Mesendoderm (in vitro differentiated cells): ENCODE results near the gene PDE4D.

Experiments
- DNase-seq: peaks from one replicate; pipeline ENCODE4 v3.0.0; 2013
- H2AK5ac ChIP-seq: 2 replicates; pipeline ENCODE4 v1.6.1; 2013; ENCODE audit warnings: low read length, inconsistent platforms
- H2BK120ac ChIP-seq: 2 replicates; pipeline ENCODE4 v1.6.1; 2013; ENCODE audit warnings: low read depth, mild to moderate bottlenecking, low read length, moderate library complexity, mixed read lengths
- H2BK15ac ChIP-seq: replicated peaks from 2 replicates; pipeline ENCODE4 v1.6.1; 2013; ENCODE audit warnings: low read depth, mild to moderate bottlenecking, moderate library complexity
- H2BK5ac ChIP-seq: 2 replicates; pipeline ENCODE4 v1.6.1; 2013; ENCODE audit warnings: low read length, inconsistent platforms
- H3K18ac ChIP-seq: 2 replicates; pipeline ENCODE4 v1.6.1; 2013; ENCODE audit warnings: mild to moderate bottlenecking, low read length, mixed read lengths
- H3K23ac ChIP-seq: one replicate; pipeline ENCODE4 v1.6.1; 2013; ENCODE audit warnings: low read length
- H3K27ac ChIP-seq: 2 replicates; pipeline ENCODE4 v1.5.1; 2013; ENCODE audit warnings: low read depth, mild to moderate bottlenecking, inconsistent platforms, low read length, moderate library complexity
- H3K27me3 ChIP-seq: 2 replicates; pipeline ENCODE4 v1.6.1; 2013; ENCODE audit warnings: low read length, control low read depth, mild to moderate bottlenecking, inconsistent platforms; ENCODE audit not compliant: insufficient read depth, poor library complexity
- H3K36me3 ChIP-seq: 2 replicates; pipeline ENCODE4 v1.6.1; 2013; ENCODE audit warnings: low read length, inconsistent platforms; ENCODE audit not compliant: control insufficient read depth, insufficient read depth
- H3K4ac ChIP-seq: one replicate; pipeline ENCODE4 v1.6.1; 2013; ENCODE audit warnings: low read depth, mild to moderate bottlenecking, low read length, moderate library complexity
- H3K4me1 ChIP-seq: 2 replicates; pipeline ENCODE4 v1.6.1; 2013; ENCODE audit warnings: low read depth, low read length, inconsistent platforms; ENCODE audit not compliant: control insufficient read depth
- H3K4me2 ChIP-seq: 2 replicates; pipeline ENCODE4 v1.6.1; 2013; ENCODE audit warnings: low read length
- H3K4me3 ChIP-seq: 2 replicates; pipeline ENCODE4 v1.5.1; 2013; ENCODE audit warnings: mild to moderate bottlenecking, low read length
- H3K56ac ChIP-seq: one replicate; pipeline ENCODE4 v1.6.1; 2013; ENCODE audit warnings: low read length
- H3K79me1 ChIP-seq: 2 replicates; pipeline ENCODE4 v1.6.1; 2013; ENCODE audit warnings: low read length, inconsistent platforms
- H3K79me2 ChIP-seq: 2 replicates; pipeline ENCODE4 v1.6.1; 2013; ENCODE audit warnings: mild to moderate bottlenecking, low read length; ENCODE audit not compliant: control insufficient read depth, insufficient read depth
- H3K9ac ChIP-seq: 2 replicates; pipeline ENCODE4 v1.6.1; 2013; ENCODE audit warnings: low read length, inconsistent platforms
- H4K5ac ChIP-seq: one replicate; pipeline ENCODE4 v1.6.1; 2013; ENCODE audit warnings: low read length
- H4K8ac ChIP-seq: one replicate; pipeline ENCODE4 v1.6.1; 2013; ENCODE audit warnings: low read depth, mild to moderate bottlenecking, control low read depth, low read length, moderate library complexity
- WGBS: extraction: QIAGEN DNeasy Blood & Tissue Kit; methylation state at CpG from one replicate; pipeline ENCODE4 v1.1.7; 2013; ENCODE audit warnings: low lambda C conversion rate, missing lambda C conversion rate; ENCODE audit not compliant: insufficient coverage; ENCODE audit errors: extremely low coverage; 5-methylcytosine and 5-hydroxymethylcytosine counted together

PDE4D gene

GRCh38 chr5:59276325-59276675 lies 617.2 kb downstream of the PDE4D start:
- H3K23ac ChIP-seq, result no peak overlapping the region
- no peaks in the 10 kb centered on the region for H3K4me1 ChIP-seq
- H3K36me3 ChIP-seq, result no peaks in the 10 kb centered on the region
- H3K79me1 ChIP-seq, result no peaks in the 10 kb centered on the region
- H3K56ac ChIP-seq, result no peak overlapping the region
- H2BK120ac ChIP-seq, result no peak overlapping the region
- no peaks in the 10 kb centered on the region for H3K79me2 ChIP-seq
- H3K9ac ChIP-seq, result no peak overlapping the region
- no peak overlapping the region for H3K4me2 ChIP-seq
- no peak overlapping the region for H3K27ac ChIP-seq
- no peak overlapping the region for H2BK15ac ChIP-seq
- no peak overlapping the region for H4K8ac ChIP-seq
- no peak overlapping the region for H2AK5ac ChIP-seq
- no CpG with 5 or more reads among the region's 2 CpGs for WGBS
- H3K27me3 ChIP-seq, result no peaks in the 10 kb centered on the region
- no peak overlapping the region for H3K18ac ChIP-seq
- H3K4me3 ChIP-seq, result no peak overlapping the region
- DNase-seq, result no peak
- H3K4ac ChIP-seq, result no peak overlapping the region
- no peak overlapping the region for H2BK5ac ChIP-seq
- no peak overlapping the region for H4K5ac ChIP-seq

- H3K9ac ChIP-seq, result peak overlapping the region; percentile 41
- H2BK5ac ChIP-seq, result no peak overlapping the region
- no peak overlapping the region for H2BK120ac ChIP-seq
- no peak overlapping the region for H3K23ac ChIP-seq
- no peak overlapping the region for H2BK15ac ChIP-seq
- H3K27me3 ChIP-seq, result no peaks in the 10 kb centered on the region
- WGBS, result no CpG with 5 or more reads among the region's 16 CpGs
- no peak overlapping the region for H3K27ac ChIP-seq
- no peaks in the 10 kb centered on the region for H3K36me3 ChIP-seq
- H3K18ac ChIP-seq, result no peak overlapping the region
- H3K56ac ChIP-seq, result no peak overlapping the region
- no peak overlapping the region for H2AK5ac ChIP-seq
- no peak overlapping the region for H3K4ac ChIP-seq
- no peaks in the 10 kb centered on the region for H3K79me2 ChIP-seq
- peak; percentile 87 for DNase-seq
- H4K8ac ChIP-seq, result no peak overlapping the region
- H3K4me2 ChIP-seq, result peak overlapping the region; percentile 63
- H3K4me3 ChIP-seq, result no peak overlapping the region
- H3K79me1 ChIP-seq, result no peaks in the 10 kb centered on the region
- H4K5ac ChIP-seq, result no peak overlapping the region
- H3K4me1 ChIP-seq, result no peaks in the 10 kb centered on the region
Observed at GRCh38 chr5:59275510-59276324, 617.8 kb downstream of the PDE4D start.

- WGBS, result no CpG with 5 or more reads among the region's 5 CpGs
- no peaks in the 10 kb centered on the region for H3K79me2 ChIP-seq
- H3K27ac ChIP-seq, result no peak overlapping the region
- H3K36me3 ChIP-seq, result no peaks in the 10 kb centered on the region
- H2BK120ac ChIP-seq, result no peak overlapping the region
- no peak overlapping the region for H3K4me2 ChIP-seq
- H3K4ac ChIP-seq, result no peak overlapping the region
- H4K8ac ChIP-seq, result no peak overlapping the region
- no peak overlapping the region for H3K18ac ChIP-seq
- DNase-seq, result no peak
- no peak overlapping the region for H3K9ac ChIP-seq
- H4K5ac ChIP-seq, result no peak overlapping the region
- no peak overlapping the region for H2BK5ac ChIP-seq
- H3K23ac ChIP-seq, result no peak overlapping the region
- H3K56ac ChIP-seq, result no peak overlapping the region
- H2BK15ac ChIP-seq, result no peak overlapping the region
- no peak overlapping the region for H2AK5ac ChIP-seq
- H3K4me3 ChIP-seq, result no peak overlapping the region
- H3K4me1 ChIP-seq, result no peaks in the 10 kb centered on the region
- no peaks in the 10 kb centered on the region for H3K27me3 ChIP-seq
- no peaks in the 10 kb centered on the region for H3K79me1 ChIP-seq
Observed at GRCh38 chr5:59275170-59275509, 618.4 kb downstream of the PDE4D start.

GRCh38 chr5:59274106-59274636 lies 619.4 kb downstream of the PDE4D start:
- Histone ChIP-seq H2BK5ac (no peak overlapping the region), H3K27me3 (no peaks in the 10 kb centered on the region), H3K9ac (no peak overlapping the region), H3K79me2 (no peaks in the 10 kb centered on the region), H4K8ac (no peak overlapping the region), H3K4me1 (no peaks in the 10 kb centered on the region), H2AK5ac (no peak overlapping the region), H4K5ac (no peak overlapping the region), H3K4ac (no peak overlapping the region), H2BK15ac (no peak overlapping the region), H3K23ac (no peak overlapping the region), H3K18ac (no peak overlapping the region), H2BK120ac (no peak overlapping the region), H3K4me2 (no peak overlapping the region), H3K56ac (no peak overlapping the region), H3K79me1 (no peaks in the 10 kb centered on the region), H3K4me3 (no peak overlapping the region), H3K27ac (no peak overlapping the region), H3K36me3 (no peaks in the 10 kb centered on the region)
- no peak for DNase-seq
- no CpG with 5 or more reads among the region's 4 CpGs for WGBS

- no peak overlapping the region for H3K9ac ChIP-seq
- no peak overlapping the region for H2AK5ac ChIP-seq
- no peak overlapping the region for H2BK120ac ChIP-seq
- no peak overlapping the region for H3K4me2 ChIP-seq
- no peak overlapping the region for H2BK15ac ChIP-seq
- H4K8ac ChIP-seq, result no peak overlapping the region
- H3K79me1 ChIP-seq, result no peaks in the 10 kb centered on the region
- no peaks in the 10 kb centered on the region for H3K36me3 ChIP-seq
- H3K4ac ChIP-seq, result no peak overlapping the region
- no peaks in the 10 kb centered on the region for H3K79me2 ChIP-seq
- no peak overlapping the region for H4K5ac ChIP-seq
- no peak for DNase-seq
- H3K27me3 ChIP-seq, result no peaks in the 10 kb centered on the region
- H3K56ac ChIP-seq, result no peak overlapping the region
- no peak overlapping the region for H2BK5ac ChIP-seq
- no peak overlapping the region for H3K4me3 ChIP-seq
- WGBS, result no CpG with 5 or more reads among the region's 3 CpGs
- H3K4me1 ChIP-seq, result no peaks in the 10 kb centered on the region
- no peak overlapping the region for H3K18ac ChIP-seq
- no peak overlapping the region for H3K23ac ChIP-seq
- no peak overlapping the region for H3K27ac ChIP-seq
Observed at GRCh38 chr5:59272809-59273427, 620.6 kb downstream of the PDE4D start.
